GM23338 (cell line): Measurements from ENCODE around the gene TTC21B. TPM values are rescaled to one million over a fixed set of nuclear protein-coding genes. Genes with fewer than 3 reads are reported as not detected.

Experiments used
- ATAC-seq: fragments of 200-7000 bp; cut with Tn5 transposase; 3 replicates; pipeline ENCODE4 v1.9.1; 2020
- DNase-seq: peaks from one replicate; pipeline ENCODE4 v3.0.0-alpha.2; 2015; ENCODE audit warnings: low spot score
- H2AFZ ChIP-seq: fragments of 200-600 bp; sonication (generic); 2 replicates; pipeline ENCODE4 v1.8.0; 2016; ENCODE audit warnings: antibody characterized with exemption, mild to moderate bottlenecking, moderate library complexity
- H3F3A ChIP-seq: fragments of 200-600 bp; sonication (generic); replicated peaks from 2 replicates; pipeline ENCODE4 v1.8.0; 2017; ENCODE audit warnings: antibody characterized with exemption, mixed run types, low read depth
- H3K27ac ChIP-seq: fragments of 200-600 bp; sonication (generic); 2 replicates; pipeline ENCODE4 v1.6.1; 2016; ENCODE audit warnings: low read depth
- H3K27me3 ChIP-seq: fragments of 200-600 bp; sonication (generic); 2 replicates; pipeline ENCODE4 v1.8.0; 2016; ENCODE audit warnings: mild to moderate bottlenecking, mixed run types, moderate library complexity; ENCODE audit not compliant: insufficient read depth
- H3K36me3 ChIP-seq: fragments of 200-600 bp; sonication (generic); 2 replicates; pipeline ENCODE4 v1.8.0; 2016; ENCODE audit warnings: mild to moderate bottlenecking; ENCODE audit not compliant: insufficient read depth
- H3K4me1 ChIP-seq: fragments of 200-600 bp; sonication (generic); 2 replicates; pipeline ENCODE4 v1.8.0; 2016; ENCODE audit warnings: mild to moderate bottlenecking, moderate library complexity; ENCODE audit not compliant: insufficient read depth
- H3K4me2 ChIP-seq: fragments of 200-600 bp; sonication (generic); 2 replicates; pipeline ENCODE4 v1.7.1; 2017; ENCODE audit warnings: mixed run types
- H3K4me3 ChIP-seq: fragments of 200-600 bp; sonication (generic); 2 replicates; pipeline ENCODE4 v1.6.1; 2016; ENCODE audit warnings: mixed run types
- H3K79me2 ChIP-seq: fragments of 200-600 bp; sonication (generic); replicated peaks from 2 replicates; pipeline ENCODE4 v1.8.0; 2017; ENCODE audit warnings: mild to moderate bottlenecking; ENCODE audit not compliant: insufficient read depth
- H3K9me2 ChIP-seq: fragments of 200-600 bp; sonication (generic); 2 replicates; pipeline ENCODE4 v1.8.0; 2017; ENCODE audit not compliant: insufficient read depth
- H4K20me1 ChIP-seq: fragments of 200-600 bp; sonication (generic); replicated peaks from 2 replicates; pipeline ENCODE4 v1.8.0; 2017; ENCODE audit warnings: mild to moderate bottlenecking; ENCODE audit not compliant: insufficient read depth
- H3K27ac Mint-ChIP-seq: 2 replicates; pipeline ENCODE4 v1.8.0; 2020; ENCODE audit warnings: inconsistent platforms, mild to moderate bottlenecking, moderate library complexity, mixed read lengths
- H3K27me3 Mint-ChIP-seq: 3 replicates; pipeline ENCODE4 v1.8.0; 2022; ENCODE audit warnings: low read depth, mild to moderate bottlenecking, moderate library complexity, mixed read lengths, inconsistent platforms; ENCODE audit not compliant: insufficient read depth, poor library complexity
- H3K36me3 Mint-ChIP-seq: 3 replicates; pipeline ENCODE4 v1.8.0; 2021; ENCODE audit warnings: low read depth, mild to moderate bottlenecking, inconsistent platforms, moderate library complexity, mixed read lengths
- H3K4me1 Mint-ChIP-seq: 3 replicates; pipeline ENCODE4 v1.8.0; 2020; ENCODE audit warnings: mild to moderate bottlenecking, inconsistent platforms, mixed read lengths
- H3K4me3 Mint-ChIP-seq: 3 replicates; pipeline ENCODE4 v1.8.0; 2021; ENCODE audit warnings: moderate library complexity, mild to moderate bottlenecking, inconsistent platforms, mixed read lengths
- H3K9me3 Mint-ChIP-seq: 3 replicates; pipeline ENCODE4 v1.8.0; 2020; ENCODE audit warnings: moderate library complexity, mild to moderate bottlenecking, inconsistent platforms, mixed read lengths
- CREB1 ChIP-seq: fragments of 250-450 bp; sonication (Bioruptor Pico); IDR thresholded peaks from 2 replicates; pipeline ENCODE4 v1.5.0; 2020; ENCODE audit warnings: low read depth, mild to moderate bottlenecking, moderate library complexity
- EZH2 ChIP-seq: fragments of 200-600 bp; sonication (generic); IDR thresholded peaks from one replicate; pipeline ENCODE4 v1.8.0; 2017; ENCODE audit warnings: antibody characterized with exemption, mild to moderate bottlenecking, low read depth; ENCODE audit not compliant: unreplicated experiment
- EZH2phosphoT487 ChIP-seq: fragments of 200-600 bp; sonication (generic); IDR thresholded peaks from one replicate; pipeline ENCODE4 v1.8.1; 2018; ENCODE audit warnings: antibody characterized with exemption; ENCODE audit not compliant: unreplicated experiment
- NANOG ChIP-seq: IDR thresholded peaks from 2 replicates; pipeline ENCODE4 v1.6.1; 2016; ENCODE audit warnings: antibody characterized with exemption, borderline replicate concordance
- POLR2AphosphoS5 ChIP-seq: IDR thresholded peaks from 2 replicates; pipeline ENCODE4 v1.6.1; 2016; ENCODE audit warnings: antibody characterized with exemption, low read depth
- STAT1 ChIP-seq: IDR thresholded peaks from one replicate; pipeline ENCODE4 v1.6.1; 2016; ENCODE audit warnings: antibody characterized with exemption; ENCODE audit not compliant: unreplicated experiment
- ZNF114 ChIP-seq: fragments of 250-450 bp; sonication (Bioruptor Pico); IDR thresholded peaks from 2 replicates; pipeline ENCODE4 v1.5.0; 2020; ENCODE audit warnings: mild to moderate bottlenecking, moderate library complexity
- ZNF331 ChIP-seq: fragments of 250-450 bp; sonication (Bioruptor Pico); IDR thresholded peaks from 2 replicates; pipeline ENCODE4 v1.5.0; 2020; ENCODE audit warnings: low read depth, mild to moderate bottlenecking, moderate library complexity
- polyA plus RNA-seq: library from polyadenylated mRNA; unstranded; fragments of >200 nt; fragmentation: Nextera tagmentation; extraction: Ambion mirVana; gene quantifications from 2 replicates; pipeline ENCODE4 v1.2.1, GENCODE V29; 2016
- total RNA-seq: library from RNA; depleted of rRNA; stranded (reverse); fragments of >200 nt; shearing (Covaris generic); gene quantifications from 2 replicates; pipeline ENCODE4 v1.2.3, GENCODE V29; 2014
- TF ChIP-seq, protein P1 (sequence below): IDR thresholded peaks from one replicate; pipeline ENCODE4 v1.6.1; 2018; ENCODE audit warnings: antibody characterized with exemption; ENCODE audit not compliant: unreplicated experiment
- TF ChIP-seq, protein P2 (sequence below), 2 experiments: fragments of 200-600 bp in 1 of 2; sonication (generic) in 1 of 2; conservative IDR thresholded peaks; 2 replicates each; pipeline versions ENCODE4 v1.5.1 to v1.6.1; 2016 to 2017; ENCODE audit warnings: antibody characterized with exemption in 2 of 2, low read depth in 2 of 2, mild to moderate bottlenecking in 2 of 2, moderate library complexity in 1 of 2
- TF ChIP-seq, protein P3 (sequence below): IDR thresholded peaks from 2 replicates; pipeline ENCODE4 v1.6.1; 2016; ENCODE audit warnings: antibody characterized with exemption
- TF ChIP-seq, protein P4 (sequence below): fragments of 250-450 bp; sonication (Bioruptor Pico); IDR thresholded peaks from 2 replicates; pipeline ENCODE4 v1.5.0; 2020; ENCODE audit warnings: mild to moderate bottlenecking, moderate library complexity

The TTC21B gene
- total and polyA plus RNA-seq, 2 experiments from 2014 or later, result 10.1 to 32.8 TPM

DNA sequence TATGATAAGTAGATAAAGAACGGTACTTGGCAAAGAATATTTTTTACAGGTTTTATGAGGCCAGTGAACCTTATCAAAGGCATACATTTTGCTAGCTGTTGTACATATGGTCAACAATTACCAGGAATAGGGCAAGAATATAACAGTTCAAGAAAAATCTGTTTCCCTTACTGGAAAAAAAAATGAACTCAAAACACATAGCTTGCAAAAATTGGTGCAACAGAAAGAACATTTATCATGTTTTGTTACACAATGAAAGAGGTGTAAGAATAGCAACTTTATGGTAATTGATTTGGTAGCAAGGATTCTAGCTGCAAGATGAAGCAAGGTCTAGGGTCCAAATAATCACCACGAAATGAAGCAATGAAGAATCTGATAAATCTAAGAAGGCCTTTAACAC is 41.6 kb downstream of the TTC21B start:
- peaks cover 21% of the 10 kb centered on the region; the same call in 2 of the 3 replicates for H3K36me3 Mint-ChIP-seq
- TF ChIP-seq CREB1 (CRISPR knock-in tag) (no peak), POLR2AphosphoS5 (no peak), STAT1 (no peak), ZNF114 (CRISPR knock-in tag) (no peak), EZH2 (no peak), ZNF331 (CRISPR knock-in tag) (no peak), EZH2phosphoT487 (no peak), NANOG (no peak)
- TF ChIP-seq, protein P1, sequence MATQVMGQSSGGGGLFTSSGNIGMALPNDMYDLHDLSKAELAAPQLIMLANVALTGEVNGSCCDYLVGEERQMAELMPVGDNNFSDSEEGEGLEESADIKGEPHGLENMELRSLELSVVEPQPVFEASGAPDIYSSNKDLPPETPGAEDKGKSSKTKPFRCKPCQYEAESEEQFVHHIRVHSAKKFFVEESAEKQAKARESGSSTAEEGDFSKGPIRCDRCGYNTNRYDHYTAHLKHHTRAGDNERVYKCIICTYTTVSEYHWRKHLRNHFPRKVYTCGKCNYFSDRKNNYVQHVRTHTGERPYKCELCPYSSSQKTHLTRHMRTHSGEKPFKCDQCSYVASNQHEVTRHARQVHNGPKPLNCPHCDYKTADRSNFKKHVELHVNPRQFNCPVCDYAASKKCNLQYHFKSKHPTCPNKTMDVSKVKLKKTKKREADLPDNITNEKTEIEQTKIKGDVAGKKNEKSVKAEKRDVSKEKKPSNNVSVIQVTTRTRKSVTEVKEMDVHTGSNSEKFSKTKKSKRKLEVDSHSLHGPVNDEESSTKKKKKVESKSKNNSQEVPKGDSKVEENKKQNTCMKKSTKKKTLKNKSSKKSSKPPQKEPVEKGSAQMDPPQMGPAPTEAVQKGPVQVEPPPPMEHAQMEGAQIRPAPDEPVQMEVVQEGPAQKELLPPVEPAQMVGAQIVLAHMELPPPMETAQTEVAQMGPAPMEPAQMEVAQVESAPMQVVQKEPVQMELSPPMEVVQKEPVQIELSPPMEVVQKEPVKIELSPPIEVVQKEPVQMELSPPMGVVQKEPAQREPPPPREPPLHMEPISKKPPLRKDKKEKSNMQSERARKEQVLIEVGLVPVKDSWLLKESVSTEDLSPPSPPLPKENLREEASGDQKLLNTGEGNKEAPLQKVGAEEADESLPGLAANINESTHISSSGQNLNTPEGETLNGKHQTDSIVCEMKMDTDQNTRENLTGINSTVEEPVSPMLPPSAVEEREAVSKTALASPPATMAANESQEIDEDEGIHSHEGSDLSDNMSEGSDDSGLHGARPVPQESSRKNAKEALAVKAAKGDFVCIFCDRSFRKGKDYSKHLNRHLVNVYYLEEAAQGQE, result no peak
- TF ChIP-seq, protein P2, sequence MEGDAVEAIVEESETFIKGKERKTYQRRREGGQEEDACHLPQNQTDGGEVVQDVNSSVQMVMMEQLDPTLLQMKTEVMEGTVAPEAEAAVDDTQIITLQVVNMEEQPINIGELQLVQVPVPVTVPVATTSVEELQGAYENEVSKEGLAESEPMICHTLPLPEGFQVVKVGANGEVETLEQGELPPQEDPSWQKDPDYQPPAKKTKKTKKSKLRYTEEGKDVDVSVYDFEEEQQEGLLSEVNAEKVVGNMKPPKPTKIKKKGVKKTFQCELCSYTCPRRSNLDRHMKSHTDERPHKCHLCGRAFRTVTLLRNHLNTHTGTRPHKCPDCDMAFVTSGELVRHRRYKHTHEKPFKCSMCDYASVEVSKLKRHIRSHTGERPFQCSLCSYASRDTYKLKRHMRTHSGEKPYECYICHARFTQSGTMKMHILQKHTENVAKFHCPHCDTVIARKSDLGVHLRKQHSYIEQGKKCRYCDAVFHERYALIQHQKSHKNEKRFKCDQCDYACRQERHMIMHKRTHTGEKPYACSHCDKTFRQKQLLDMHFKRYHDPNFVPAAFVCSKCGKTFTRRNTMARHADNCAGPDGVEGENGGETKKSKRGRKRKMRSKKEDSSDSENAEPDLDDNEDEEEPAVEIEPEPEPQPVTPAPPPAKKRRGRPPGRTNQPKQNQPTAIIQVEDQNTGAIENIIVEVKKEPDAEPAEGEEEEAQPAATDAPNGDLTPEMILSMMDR (conservative IDR thresholded peaks at IDR 0.05; ENCODE audit: low read depth in 2 of 2), result no peak
- TF ChIP-seq, protein P3, sequence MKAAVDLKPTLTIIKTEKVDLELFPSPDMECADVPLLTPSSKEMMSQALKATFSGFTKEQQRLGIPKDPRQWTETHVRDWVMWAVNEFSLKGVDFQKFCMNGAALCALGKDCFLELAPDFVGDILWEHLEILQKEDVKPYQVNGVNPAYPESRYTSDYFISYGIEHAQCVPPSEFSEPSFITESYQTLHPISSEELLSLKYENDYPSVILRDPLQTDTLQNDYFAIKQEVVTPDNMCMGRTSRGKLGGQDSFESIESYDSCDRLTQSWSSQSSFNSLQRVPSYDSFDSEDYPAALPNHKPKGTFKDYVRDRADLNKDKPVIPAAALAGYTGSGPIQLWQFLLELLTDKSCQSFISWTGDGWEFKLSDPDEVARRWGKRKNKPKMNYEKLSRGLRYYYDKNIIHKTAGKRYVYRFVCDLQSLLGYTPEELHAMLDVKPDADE, result no peak
- TF ChIP-seq, protein P4, sequence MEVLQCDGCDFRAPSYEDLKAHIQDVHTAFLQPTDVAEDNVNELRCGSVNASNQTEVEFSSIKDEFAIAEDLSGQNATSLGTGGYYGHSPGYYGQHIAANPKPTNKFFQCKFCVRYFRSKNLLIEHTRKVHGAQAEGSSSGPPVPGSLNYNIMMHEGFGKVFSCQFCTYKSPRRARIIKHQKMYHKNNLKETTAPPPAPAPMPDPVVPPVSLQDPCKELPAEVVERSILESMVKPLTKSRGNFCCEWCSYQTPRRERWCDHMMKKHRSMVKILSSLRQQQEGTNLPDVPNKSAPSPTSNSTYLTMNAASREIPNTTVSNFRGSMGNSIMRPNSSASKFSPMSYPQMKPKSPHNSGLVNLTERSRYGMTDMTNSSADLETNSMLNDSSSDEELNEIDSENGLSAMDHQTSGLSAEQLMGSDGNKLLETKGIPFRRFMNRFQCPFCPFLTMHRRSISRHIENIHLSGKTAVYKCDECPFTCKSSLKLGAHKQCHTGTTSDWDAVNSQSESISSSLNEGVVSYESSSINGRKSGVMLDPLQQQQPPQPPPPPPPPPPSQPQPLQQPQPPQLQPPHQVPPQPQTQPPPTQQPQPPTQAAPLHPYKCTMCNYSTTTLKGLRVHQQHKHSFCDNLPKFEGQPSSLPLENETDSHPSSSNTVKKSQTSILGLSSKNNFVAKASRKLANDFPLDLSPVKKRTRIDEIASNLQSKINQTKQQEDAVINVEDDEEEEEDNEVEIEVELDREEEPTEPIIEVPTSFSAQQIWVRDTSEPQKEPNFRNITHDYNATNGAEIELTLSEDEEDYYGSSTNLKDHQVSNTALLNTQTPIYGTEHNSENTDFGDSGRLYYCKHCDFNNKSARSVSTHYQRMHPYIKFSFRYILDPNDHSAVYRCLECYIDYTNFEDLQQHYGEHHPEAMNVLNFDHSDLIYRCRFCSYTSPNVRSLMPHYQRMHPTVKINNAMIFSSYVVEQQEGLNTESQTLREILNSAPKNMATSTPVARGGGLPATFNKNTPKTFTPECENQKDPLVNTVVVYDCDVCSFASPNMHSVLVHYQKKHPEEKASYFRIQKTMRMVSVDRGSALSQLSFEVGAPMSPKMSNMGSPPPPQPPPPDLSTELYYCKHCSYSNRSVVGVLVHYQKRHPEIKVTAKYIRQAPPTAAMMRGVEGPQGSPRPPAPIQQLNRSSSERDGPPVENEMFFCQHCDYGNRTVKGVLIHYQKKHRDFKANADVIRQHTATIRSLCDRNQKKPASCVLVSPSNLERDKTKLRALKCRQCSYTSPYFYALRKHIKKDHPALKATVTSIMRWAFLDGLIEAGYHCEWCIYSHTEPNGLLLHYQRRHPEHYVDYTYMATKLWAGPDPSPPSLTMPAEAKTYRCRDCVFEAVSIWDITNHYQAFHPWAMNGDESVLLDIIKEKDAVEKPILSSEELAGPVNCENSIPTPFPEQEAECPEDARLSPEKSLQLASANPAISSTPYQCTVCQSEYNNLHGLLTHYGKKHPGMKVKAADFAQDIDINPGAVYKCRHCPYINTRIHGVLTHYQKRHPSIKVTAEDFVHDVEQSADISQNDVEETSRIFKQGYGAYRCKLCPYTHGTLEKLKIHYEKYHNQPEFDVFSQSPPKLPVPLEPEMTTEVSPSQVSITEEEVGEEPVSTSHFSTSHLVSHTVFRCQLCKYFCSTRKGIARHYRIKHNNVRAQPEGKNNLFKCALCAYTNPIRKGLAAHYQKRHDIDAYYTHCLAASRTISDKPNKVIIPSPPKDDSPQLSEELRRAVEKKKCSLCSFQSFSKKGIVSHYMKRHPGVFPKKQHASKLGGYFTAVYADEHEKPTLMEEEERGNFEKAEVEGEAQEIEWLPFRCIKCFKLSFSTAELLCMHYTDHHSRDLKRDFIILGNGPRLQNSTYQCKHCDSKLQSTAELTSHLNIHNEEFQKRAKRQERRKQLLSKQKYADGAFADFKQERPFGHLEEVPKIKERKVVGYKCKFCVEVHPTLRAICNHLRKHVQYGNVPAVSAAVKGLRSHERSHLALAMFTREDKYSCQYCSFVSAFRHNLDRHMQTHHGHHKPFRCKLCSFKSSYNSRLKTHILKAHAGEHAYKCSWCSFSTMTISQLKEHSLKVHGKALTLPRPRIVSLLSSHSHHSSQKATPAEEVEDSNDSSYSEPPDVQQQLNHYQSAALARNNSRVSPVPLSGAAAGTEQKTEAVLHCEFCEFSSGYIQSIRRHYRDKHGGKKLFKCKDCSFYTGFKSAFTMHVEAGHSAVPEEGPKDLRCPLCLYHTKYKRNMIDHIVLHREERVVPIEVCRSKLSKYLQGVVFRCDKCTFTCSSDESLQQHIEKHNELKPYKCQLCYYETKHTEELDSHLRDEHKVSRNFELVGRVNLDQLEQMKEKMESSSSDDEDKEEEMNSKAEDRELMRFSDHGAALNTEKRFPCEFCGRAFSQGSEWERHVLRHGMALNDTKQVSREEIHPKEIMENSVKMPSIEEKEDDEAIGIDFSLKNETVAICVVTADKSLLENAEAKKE, result no peak
- no peaks in the 10 kb centered on the region for H3K4me1 ChIP-seq
- H3K4me2 ChIP-seq, result no peak overlapping the region
- H3K27me3 Mint-ChIP-seq, result peaks cover 3% of the 10 kb centered on the region
- H3K27ac Mint-ChIP-seq, result no peak overlapping the region
- no peaks in the 10 kb centered on the region for H3K79me2 ChIP-seq
- H3K27ac ChIP-seq, result no peak overlapping the region
- no peaks in the 10 kb centered on the region for H3K9me2 ChIP-seq
- H4K20me1 ChIP-seq, result no peaks in the 10 kb centered on the region
- H3K36me3 ChIP-seq, result peaks cover 12% of the 10 kb centered on the region; the same call in 1 of the 2 replicates
- H3F3A ChIP-seq, result no peaks in the 10 kb centered on the region
- no peaks in the 10 kb centered on the region for H3K4me1 Mint-ChIP-seq
- no peak overlapping the region for H3K4me3 Mint-ChIP-seq
- H3K4me3 ChIP-seq, result no peak overlapping the region
- H3K9me3 Mint-ChIP-seq, result no peaks in the 10 kb centered on the region
- no peak for DNase-seq
- no peaks in the 10 kb centered on the region for H3K27me3 ChIP-seq
- no peak for ATAC-seq
- no peak overlapping the region for H2AFZ ChIP-seq
